Measurements from ENCODE around the gene CALML4. TPM values are rescaled to one million over a fixed set of nuclear protein-coding genes. Genes with fewer than 3 reads are reported as not detected.
"Not testable (repeated sequence)": the region's sequence is repeated elsewhere in the genome, so short reads cannot be mapped to it uniquely, and the experiment has no call there.

CALML4 gene
- total and polyA plus RNA-seq, 2 donors = 6.1 to 13.6 TPM

- DNase-seq (ENCODE audit: extremely low spot score) = no peak
- 59% methylated on average over 20 of the region's 20 CpGs for WGBS
- Histone ChIP-seq H3K36me3 (ENCODE audit: insufficient read depth) (no peaks in the 10 kb centered on the region), H3K27ac (ENCODE audit: low read depth) (no peak overlapping the region), H3K4me1 (ENCODE audit: insufficient read depth) (no peaks in the 10 kb centered on the region), H3K4me3 (ENCODE audit: low read depth, low read length) (peak overlapping the region; percentile 76)
Measured at GRCh38 chr15:68230157-68231100, 25.3 kb upstream of the CALML4 start.

- H3K4me1 ChIP-seq (ENCODE audit: insufficient read depth) = no peaks in the 10 kb centered on the region
- no peak for DNase-seq (ENCODE audit: extremely low spot score)
- under 1% methylated on average over 82 of the region's 82 CpGs for WGBS
- peak within 1 kb of the TSS; percentile 72 for H3K27ac ChIP-seq (ENCODE audit: low read depth)
- H3K36me3 ChIP-seq (ENCODE audit: insufficient read depth) = no peaks in the 10 kb centered on the region
- H3K4me3 ChIP-seq (ENCODE audit: low read depth, low read length) = peak within 1 kb of the TSS; percentile 76
Measured at GRCh38 chr15:68229386-68230156, 24.4 kb upstream of the CALML4 start, which contains the start of gene CLN6. TSS of gene CLN6 (minus strand) at chr15:68229728. CDS start at chr15:68229584, 144 bp downstream.

GRCh38 chr15:68228971-68229385 is 23.8 kb upstream of the CALML4 start:
- WGBS = under 1% methylated on average over 39 of the region's 39 CpGs
- DNase-seq (ENCODE audit: extremely low spot score) = no peak
- Histone ChIP-seq H3K36me3 (ENCODE audit: insufficient read depth) (no peaks in the 10 kb centered on the region), H3K27ac (ENCODE audit: low read depth) (no peak overlapping the region), H3K4me3 (ENCODE audit: low read depth, low read length) (peak overlapping the region; percentile 76), H3K4me1 (ENCODE audit: insufficient read depth) (no peaks in the 10 kb centered on the region)

- Histone ChIP-seq H3K4me1 (ENCODE audit: insufficient read depth) (no peaks in the 10 kb centered on the region), H3K27ac (ENCODE audit: low read depth) (no peak overlapping the region), H3K4me3 (ENCODE audit: low read depth, low read length) (peak overlapping the region; percentile 76), H3K36me3 (ENCODE audit: insufficient read depth) (no peaks in the 10 kb centered on the region)
- WGBS = 41% methylated on average over 25 of the region's 25 CpGs
- no peak for DNase-seq (ENCODE audit: extremely low spot score)
Measured at GRCh38 chr15:68228143-68228970, 23.2 kb upstream of the CALML4 start.

GRCh38 chr15:68227643-68228142 is 22.6 kb upstream of the CALML4 start:
- DNase-seq (ENCODE audit: extremely low spot score) = no peak
- Histone ChIP-seq H3K36me3 (ENCODE audit: insufficient read depth) (no peaks in the 10 kb centered on the region), H3K27ac (ENCODE audit: low read depth) (no peak overlapping the region), H3K4me1 (ENCODE audit: insufficient read depth) (no peaks in the 10 kb centered on the region), H3K4me3 (ENCODE audit: low read depth, low read length) (no peak overlapping the region)
- 73% methylated on average over 9 of the region's 9 CpGs for WGBS

- 94% methylated on average over 4 of the region's 4 CpGs for WGBS
- DNase-seq (ENCODE audit: extremely low spot score); H3K27ac ChIP-seq (ENCODE audit: low read depth): not testable (repeated sequence)
Measured at GRCh38 chr15:68225442-68225841, 20.3 kb upstream of the CALML4 start.

GRCh38 chr15:68224546-68225250 is 19.6 kb upstream of the CALML4 start:
- Histone ChIP-seq H3K4me1 (ENCODE audit: insufficient read depth) (no peaks in the 10 kb centered on the region), H3K36me3 (ENCODE audit: insufficient read depth) (no peaks in the 10 kb centered on the region), H3K27ac (ENCODE audit: low read depth) (no peak overlapping the region), H3K4me3 (ENCODE audit: low read depth, low read length) (no peak overlapping the region)
- WGBS = 91% methylated on average over 3 of the region's 3 CpGs
- no peak for DNase-seq (ENCODE audit: extremely low spot score)

More at GRCh38 chr15:68225442-68225841, 20.3 kb upstream of the CALML4 start:
- H3K36me3 ChIP-seq (ENCODE audit: insufficient read depth); H3K4me1 ChIP-seq (ENCODE audit: insufficient read depth); H3K4me3 ChIP-seq (ENCODE audit: low read depth, low read length): not testable (repeated sequence)

GRCh38 chr15:68224108-68224507 is 19.0 kb upstream of the CALML4 start:
- no peak for DNase-seq (ENCODE audit: extremely low spot score)
- H3K4me1 ChIP-seq (ENCODE audit: insufficient read depth) = no peaks in the 10 kb centered on the region
- H3K4me3 ChIP-seq (ENCODE audit: low read depth, low read length) = no peak overlapping the region
- 82% methylated on average over 3 of the region's 3 CpGs for WGBS
- H3K36me3 ChIP-seq (ENCODE audit: insufficient read depth) = no peaks in the 10 kb centered on the region
- no peak overlapping the region for H3K27ac ChIP-seq (ENCODE audit: low read depth)

GRCh38 chr15:68223171-68223570 is 18.0 kb upstream of the CALML4 start:
- DNase-seq (ENCODE audit: extremely low spot score) = no peak
- H3K4me3 ChIP-seq (ENCODE audit: low read depth, low read length) = no peak overlapping the region
- H3K27ac ChIP-seq (ENCODE audit: low read depth) = no peak overlapping the region
- H3K36me3 ChIP-seq (ENCODE audit: insufficient read depth) = no peaks in the 10 kb centered on the region
- no peaks in the 10 kb centered on the region for H3K4me1 ChIP-seq (ENCODE audit: insufficient read depth)
- 93% methylated on average over 6 of the region's 6 CpGs for WGBS

- DNase-seq (ENCODE audit: extremely low spot score); H3K36me3 ChIP-seq (ENCODE audit: insufficient read depth); H3K4me3 ChIP-seq (ENCODE audit: low read depth, low read length); H3K27ac ChIP-seq (ENCODE audit: low read depth); H3K4me1 ChIP-seq (ENCODE audit: insufficient read depth): not testable (repeated sequence)
- 95% methylated on average over 18 of the region's 18 CpGs for WGBS
Measured at GRCh38 chr15:68222432-68222743, 17.3 kb upstream of the CALML4 start.

- not testable (repeated sequence) for H3K4me1 ChIP-seq (ENCODE audit: insufficient read depth); H3K36me3 ChIP-seq (ENCODE audit: insufficient read depth); DNase-seq (ENCODE audit: extremely low spot score); H3K4me3 ChIP-seq (ENCODE audit: low read depth, low read length); H3K27ac ChIP-seq (ENCODE audit: low read depth)
- WGBS = 92% methylated on average over 55 of the region's 55 CpGs
Measured at GRCh38 chr15:68221530-68222431, 16.6 kb upstream of the CALML4 start.

- DNase-seq (ENCODE audit: extremely low spot score) = no peak
- Histone ChIP-seq H3K4me1 (ENCODE audit: insufficient read depth) (no peaks in the 10 kb centered on the region), H3K27ac (ENCODE audit: low read depth) (no peak overlapping the region), H3K4me3 (ENCODE audit: low read depth, low read length) (no peak overlapping the region), H3K36me3 (ENCODE audit: insufficient read depth) (no peaks in the 10 kb centered on the region)
- 93% methylated on average over 6 of the region's 6 CpGs for WGBS
Measured at GRCh38 chr15:68220967-68221366, 15.8 kb upstream of the CALML4 start.

Measured in urinary bladder (tissue), 4 donors.